ENCODE measurements around the gene MCM5.

MCM5 gene

GRCh38 chr22:35367331-35367886 lies 32.5 kb upstream of the MCM5 start:
- DNase-seq (ENCODE audit: insufficient read length) (no peak), FAIRE-seq (peak; percentile 54)
- TF ChIP-seq POLR2AphosphoS5 (IDR thresholded peaks at IDR 0.05; ENCODE audit: low read depth, low read length) (no peak), POLR2A (IDR thresholded peaks at IDR 0.05; ENCODE audit: low read depth, low read length) (no peak), TAF1 (IDR thresholded peaks at IDR 0.05; ENCODE audit: borderline replicate concordance, low read depth, low read length) (no peak)

DNA sequence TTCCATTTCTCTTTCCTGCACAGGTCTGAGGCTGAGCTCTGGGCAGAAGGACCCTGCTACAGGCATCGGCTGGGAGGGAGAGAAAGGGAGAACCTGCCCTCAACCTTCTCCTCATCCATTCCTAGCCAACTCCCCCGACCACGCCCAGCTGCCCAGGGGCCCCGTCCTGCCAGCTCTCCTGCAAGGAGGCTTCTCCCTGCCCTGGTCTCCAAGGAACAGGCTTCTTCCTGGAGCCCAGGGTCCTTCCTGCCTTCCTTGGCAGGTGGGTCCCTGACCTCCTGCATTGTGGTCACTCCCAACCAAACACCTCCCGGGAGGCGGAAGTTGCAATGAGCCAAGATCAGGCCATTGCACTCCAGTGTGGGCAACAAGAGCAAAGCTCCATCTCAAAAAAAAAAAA lies 31.6 kb upstream of the MCM5 start:
- TF ChIP-seq POLR2AphosphoS5 (IDR thresholded peaks at IDR 0.05; ENCODE audit: low read depth, low read length): no peak
- no peak for TF ChIP-seq POLR2A (IDR thresholded peaks at IDR 0.05; ENCODE audit: low read depth, low read length)
- no peak for TF ChIP-seq TAF1 (IDR thresholded peaks at IDR 0.05; ENCODE audit: borderline replicate concordance, low read depth, low read length)
- FAIRE-seq (no peak), DNase-seq (ENCODE audit: insufficient read length) (no peak)

- TF ChIP-seq TAF1 (IDR thresholded peaks at IDR 0.05; ENCODE audit: borderline replicate concordance, low read depth, low read length): no peak
- TF ChIP-seq POLR2A (IDR thresholded peaks at IDR 0.05; ENCODE audit: low read depth, low read length): no peak
- TF ChIP-seq POLR2AphosphoS5 (IDR thresholded peaks at IDR 0.05; ENCODE audit: low read depth, low read length): no peak
- no peak for FAIRE-seq
- no peak for DNase-seq (ENCODE audit: insufficient read length)
Observed at GRCh38 chr22:35369996-35370395, 29.9 kb upstream of the MCM5 start.

DNA sequence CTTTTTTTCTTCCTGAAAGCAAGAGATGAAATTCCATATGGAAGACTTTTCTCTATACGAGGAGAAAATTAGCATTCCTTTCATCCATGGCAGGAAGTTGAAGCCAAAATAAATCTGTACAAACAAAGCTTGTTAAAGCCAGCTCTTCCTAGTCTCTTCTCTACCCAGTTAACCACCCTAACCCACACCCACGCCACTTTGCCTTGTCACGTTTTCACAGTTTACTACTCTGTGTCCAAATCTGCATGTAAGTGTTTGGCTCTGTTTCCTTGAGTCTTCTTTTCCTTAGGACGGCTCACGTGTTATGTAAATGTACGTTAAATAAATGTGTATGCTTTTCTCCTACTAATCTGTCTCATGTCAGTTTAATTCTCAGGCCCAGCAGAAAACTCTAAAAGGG lies 26.2 kb upstream of the MCM5 start:
- FAIRE-seq (no peak), DNase-seq (ENCODE audit: insufficient read length) (no peak)
- TF ChIP-seq POLR2AphosphoS5 (IDR thresholded peaks at IDR 0.05; ENCODE audit: low read depth, low read length) (no peak), POLR2A (IDR thresholded peaks at IDR 0.05; ENCODE audit: low read depth, low read length) (no peak), TAF1 (IDR thresholded peaks at IDR 0.05; ENCODE audit: borderline replicate concordance, low read depth, low read length) (no peak)

GRCh38 chr22:35375031-35375430 lies 24.9 kb upstream of the MCM5 start:
- DNase-seq (ENCODE audit: insufficient read length): no peak
- TF ChIP-seq POLR2AphosphoS5 (IDR thresholded peaks at IDR 0.05; ENCODE audit: low read depth, low read length) (no peak), POLR2A (IDR thresholded peaks at IDR 0.05; ENCODE audit: low read depth, low read length) (no peak), TAF1 (IDR thresholded peaks at IDR 0.05; ENCODE audit: borderline replicate concordance, low read depth, low read length) (no peak)
- FAIRE-seq: no peak

DNA sequence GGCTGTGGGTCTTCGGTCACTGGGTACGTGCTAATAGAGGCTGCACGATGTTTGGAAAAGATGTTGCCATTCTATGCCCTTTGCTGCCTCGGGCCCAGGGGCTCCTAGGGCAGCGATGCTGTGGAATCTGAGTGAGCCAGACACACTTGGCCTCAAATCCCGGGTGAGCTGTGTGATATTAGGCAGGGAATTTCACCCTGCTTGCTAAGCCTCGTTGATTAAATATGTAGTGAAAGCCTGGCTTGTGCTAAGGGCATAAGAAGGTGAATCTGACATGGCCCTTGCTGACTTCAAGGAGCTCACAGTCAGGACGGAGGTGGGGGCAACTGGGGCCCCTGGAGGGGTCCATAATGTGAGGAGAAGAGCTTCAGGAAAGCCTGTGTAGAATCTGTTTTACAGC lies 24.4 kb upstream of the MCM5 start:
- FAIRE-seq: no peak
- no peak for TF ChIP-seq POLR2A (IDR thresholded peaks at IDR 0.05; ENCODE audit: low read depth, low read length)
- no peak for TF ChIP-seq TAF1 (IDR thresholded peaks at IDR 0.05; ENCODE audit: borderline replicate concordance, low read depth, low read length)
- no peak for TF ChIP-seq POLR2AphosphoS5 (IDR thresholded peaks at IDR 0.05; ENCODE audit: low read depth, low read length)
- DNase-seq (ENCODE audit: insufficient read length): no peak

- TF ChIP-seq TAF1 (IDR thresholded peaks at IDR 0.05; ENCODE audit: borderline replicate concordance, low read depth, low read length) (0 out of 2 replicates have a peak, but pooled peaks have one; percentile 13), POLR2AphosphoS5 (IDR thresholded peaks at IDR 0.05; ENCODE audit: low read depth, low read length) (no peak), POLR2A (IDR thresholded peaks at IDR 0.05; ENCODE audit: low read depth, low read length) (peak; percentile 24; the same call in 1 of the 2 replicates)
- FAIRE-seq: peak; percentile 78
- peak; percentile 63 for DNase-seq (ENCODE audit: insufficient read length)
Observed at GRCh38 chr22:35376728-35377472, 23.0 kb upstream of the MCM5 start.

- TF ChIP-seq TAF1 (IDR thresholded peaks at IDR 0.05; ENCODE audit: borderline replicate concordance, low read depth, low read length) (no peak), POLR2A (IDR thresholded peaks at IDR 0.05; ENCODE audit: low read depth, low read length) (no peak)
- DNase-seq (ENCODE audit: insufficient read length): no peak
- no peak for FAIRE-seq
Observed at GRCh38 chr22:35377735-35378134, 22.2 kb upstream of the MCM5 start.

GRCh38 chr22:35378621-35379020 lies 21.3 kb upstream of the MCM5 start:
- TF ChIP-seq POLR2A (IDR thresholded peaks at IDR 0.05; ENCODE audit: low read depth, low read length) (no peak), POLR2AphosphoS5 (IDR thresholded peaks at IDR 0.05; ENCODE audit: low read depth, low read length) (no peak), TAF1 (IDR thresholded peaks at IDR 0.05; ENCODE audit: borderline replicate concordance, low read depth, low read length) (no peak)
- DNase-seq (ENCODE audit: insufficient read length) (no peak), FAIRE-seq (no peak)

DNA sequence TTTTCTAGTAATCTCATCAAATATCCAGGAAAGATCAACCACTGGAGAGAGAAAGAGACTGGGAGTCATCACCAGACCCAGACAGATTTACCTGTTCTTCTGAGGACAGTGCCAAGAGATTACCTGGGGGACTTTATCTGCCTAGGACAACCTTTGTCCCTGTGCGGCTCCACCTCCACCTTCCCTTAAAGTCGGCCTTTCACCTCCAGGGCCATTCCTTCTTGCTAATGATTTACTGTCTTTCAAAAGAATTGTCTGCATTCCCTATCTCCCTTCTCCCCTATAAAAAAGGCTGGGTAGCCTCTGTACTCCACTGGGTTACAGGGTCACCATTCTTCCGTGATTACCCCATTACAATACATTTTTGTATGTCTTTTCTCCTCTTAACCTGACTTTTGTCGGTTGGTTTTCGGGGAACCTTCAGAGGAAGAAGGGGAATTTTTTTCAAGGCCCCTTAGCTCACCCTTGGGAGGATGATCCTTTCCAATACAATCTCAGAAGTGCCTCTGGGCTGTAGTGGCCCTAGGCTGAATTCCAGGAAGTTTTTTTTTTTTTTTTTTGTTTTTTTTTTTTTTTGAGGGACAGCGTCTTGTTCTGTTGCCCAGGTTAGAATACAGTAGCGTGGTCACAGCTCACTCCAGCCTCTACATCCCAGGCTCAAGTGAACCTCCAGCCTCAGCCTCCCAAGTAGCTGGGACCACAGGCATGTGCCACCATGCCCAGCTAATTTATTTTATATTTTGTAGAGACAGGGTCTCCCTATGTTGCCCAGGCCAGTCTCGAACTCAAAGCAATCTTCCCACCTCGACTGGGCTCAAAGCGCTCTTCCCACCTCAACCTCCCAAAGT lies 20.6 kb upstream of the MCM5 start:
- TF ChIP-seq POLR2AphosphoS5 (IDR thresholded peaks at IDR 0.05; ENCODE audit: low read depth, low read length): no peak
- no peak for TF ChIP-seq POLR2A (IDR thresholded peaks at IDR 0.05; ENCODE audit: low read depth, low read length)
- no peak for FAIRE-seq
- DNase-seq (ENCODE audit: insufficient read length): no peak

- DNase-seq (ENCODE audit: insufficient read length) (no peak), FAIRE-seq (no peak)
- TF ChIP-seq POLR2A (IDR thresholded peaks at IDR 0.05; ENCODE audit: low read depth, low read length) (no peak), TAF1 (IDR thresholded peaks at IDR 0.05; ENCODE audit: borderline replicate concordance, low read depth, low read length) (no peak), POLR2AphosphoS5 (IDR thresholded peaks at IDR 0.05; ENCODE audit: low read depth, low read length) (no peak)
Observed at GRCh38 chr22:35380013-35380412, 19.9 kb upstream of the MCM5 start.
